GM23338 (cell line): ENCODE measurements around the gene ABCF2. TPM values are rescaled to one million over a fixed set of nuclear protein-coding genes. Genes with fewer than 3 reads are reported as not detected.

ENCODE experiments used
- ATAC-seq: fragments of 200-7000 bp; cut with Tn5 transposase; 3 replicates; pipeline ENCODE4 v1.9.1; 2020
- DNase-seq: peaks from one replicate; pipeline ENCODE4 v3.0.0-alpha.2; 2015; ENCODE audit warnings: low spot score
- H2AFZ ChIP-seq: fragments of 200-600 bp; sonication (generic); 2 replicates; pipeline ENCODE4 v1.8.0; 2016; ENCODE audit warnings: antibody characterized with exemption, mild to moderate bottlenecking, moderate library complexity
- H3F3A ChIP-seq: fragments of 200-600 bp; sonication (generic); replicated peaks from 2 replicates; pipeline ENCODE4 v1.8.0; 2017; ENCODE audit warnings: antibody characterized with exemption, mixed run types, low read depth
- H3K27ac ChIP-seq: fragments of 200-600 bp; sonication (generic); 2 replicates; pipeline ENCODE4 v1.6.1; 2016; ENCODE audit warnings: low read depth
- H3K27me3 ChIP-seq: fragments of 200-600 bp; sonication (generic); 2 replicates; pipeline ENCODE4 v1.8.0; 2016; ENCODE audit warnings: mild to moderate bottlenecking, mixed run types, moderate library complexity; ENCODE audit not compliant: insufficient read depth
- H3K36me3 ChIP-seq: fragments of 200-600 bp; sonication (generic); 2 replicates; pipeline ENCODE4 v1.8.0; 2016; ENCODE audit warnings: mild to moderate bottlenecking; ENCODE audit not compliant: insufficient read depth
- H3K4me1 ChIP-seq: fragments of 200-600 bp; sonication (generic); 2 replicates; pipeline ENCODE4 v1.8.0; 2016; ENCODE audit warnings: mild to moderate bottlenecking, moderate library complexity; ENCODE audit not compliant: insufficient read depth
- H3K4me2 ChIP-seq: fragments of 200-600 bp; sonication (generic); 2 replicates; pipeline ENCODE4 v1.7.1; 2017; ENCODE audit warnings: mixed run types
- H3K4me3 ChIP-seq: fragments of 200-600 bp; sonication (generic); 2 replicates; pipeline ENCODE4 v1.6.1; 2016; ENCODE audit warnings: mixed run types
- H3K79me2 ChIP-seq: fragments of 200-600 bp; sonication (generic); replicated peaks from 2 replicates; pipeline ENCODE4 v1.8.0; 2017; ENCODE audit warnings: mild to moderate bottlenecking; ENCODE audit not compliant: insufficient read depth
- H3K9me2 ChIP-seq: fragments of 200-600 bp; sonication (generic); 2 replicates; pipeline ENCODE4 v1.8.0; 2017; ENCODE audit not compliant: insufficient read depth
- H4K20me1 ChIP-seq: fragments of 200-600 bp; sonication (generic); replicated peaks from 2 replicates; pipeline ENCODE4 v1.8.0; 2017; ENCODE audit warnings: mild to moderate bottlenecking; ENCODE audit not compliant: insufficient read depth
- H3K27ac Mint-ChIP-seq: 2 replicates; pipeline ENCODE4 v1.8.0; 2020; ENCODE audit warnings: inconsistent platforms, mild to moderate bottlenecking, moderate library complexity, mixed read lengths
- H3K27me3 Mint-ChIP-seq: 3 replicates; pipeline ENCODE4 v1.8.0; 2022; ENCODE audit warnings: low read depth, mild to moderate bottlenecking, moderate library complexity, mixed read lengths, inconsistent platforms; ENCODE audit not compliant: insufficient read depth, poor library complexity
- H3K36me3 Mint-ChIP-seq: 3 replicates; pipeline ENCODE4 v1.8.0; 2021; ENCODE audit warnings: low read depth, mild to moderate bottlenecking, inconsistent platforms, moderate library complexity, mixed read lengths
- H3K4me1 Mint-ChIP-seq: 3 replicates; pipeline ENCODE4 v1.8.0; 2020; ENCODE audit warnings: mild to moderate bottlenecking, inconsistent platforms, mixed read lengths
- H3K4me3 Mint-ChIP-seq: 3 replicates; pipeline ENCODE4 v1.8.0; 2021; ENCODE audit warnings: moderate library complexity, mild to moderate bottlenecking, inconsistent platforms, mixed read lengths
- H3K9me3 Mint-ChIP-seq: 3 replicates; pipeline ENCODE4 v1.8.0; 2020; ENCODE audit warnings: moderate library complexity, mild to moderate bottlenecking, inconsistent platforms, mixed read lengths
- CTCF ChIP-seq, 2 experiments: fragments of 200-600 bp in 1 of 2; sonication (generic) in 1 of 2; conservative IDR thresholded peaks; 2 replicates each; pipeline versions ENCODE4 v1.5.1 to v1.6.1; 2016 to 2017; ENCODE audit warnings: antibody characterized with exemption in 2 of 2, low read depth in 2 of 2, mild to moderate bottlenecking in 2 of 2, moderate library complexity in 1 of 2
- EZH2 ChIP-seq: fragments of 200-600 bp; sonication (generic); IDR thresholded peaks from one replicate; pipeline ENCODE4 v1.8.0; 2017; ENCODE audit warnings: antibody characterized with exemption, mild to moderate bottlenecking, low read depth; ENCODE audit not compliant: unreplicated experiment
- ZNF462 ChIP-seq: fragments of 250-450 bp; sonication (Bioruptor Pico); IDR thresholded peaks from 2 replicates; pipeline ENCODE4 v1.5.0; 2020; ENCODE audit warnings: mild to moderate bottlenecking, moderate library complexity
- microRNA counts: library from miRNA; unstranded; fragments of <30 nt; microRNA quantifications from one replicate; lab custom pipeline; 2017
- polyA plus RNA-seq: library from polyadenylated mRNA; unstranded; fragments of >200 nt; fragmentation: Nextera tagmentation; extraction: Ambion mirVana; gene quantifications from 2 replicates; pipeline ENCODE4 v1.2.1, GENCODE V29; 2016
- total RNA-seq: library from RNA; depleted of rRNA; stranded (reverse); fragments of >200 nt; shearing (Covaris generic); gene quantifications from 2 replicates; pipeline ENCODE4 v1.2.3, GENCODE V29; 2014; rRNA removed

Gene ABCF2
- total and polyA plus RNA-seq, 2 experiments from 2014 or later, result 18.7 to 58.7 TPM

- no peak for TF ChIP-seq ZNF462
These were observed 59.6 kb downstream of the ABCF2 start, which contains the start of gene GBX1 (continued) for GRCh38 chr7:151167197-151167961.

GRCh38 chr7:151166629-151167196 lies 60.3 kb downstream of the ABCF2 start:
- no peaks in the 10 kb centered on the region for H3K79me2 ChIP-seq
- H3K4me1 ChIP-seq, result peaks cover 10% of the 10 kb centered on the region
- peak overlapping the region; percentile 60 for H3K4me3 Mint-ChIP-seq
- peak overlapping the region; percentile 65 for H3K4me3 ChIP-seq
- TF ChIP-seq CTCF (conservative IDR thresholded peaks at IDR 0.05; ENCODE audit: low read depth in 2 of 2), result no peak
- peak; percentile 91 for TF ChIP-seq EZH2
- H3K36me3 ChIP-seq, result no peaks in the 10 kb centered on the region
- peaks cover 13% of the 10 kb centered on the region; the same call in 1 of the 2 replicates for H3F3A ChIP-seq
- H3K9me2 ChIP-seq, result no peaks in the 10 kb centered on the region
- H4K20me1 ChIP-seq, result peaks cover 11% of the 10 kb centered on the region
- H3K27ac ChIP-seq, result no peak overlapping the region
- peak overlapping the region; percentile 87 for H3K4me2 ChIP-seq
- H3K9me3 Mint-ChIP-seq, result no peaks in the 10 kb centered on the region
- H3K27ac Mint-ChIP-seq, result no peak overlapping the region
- H3K27me3 ChIP-seq, result peaks cover 100% of the 10 kb centered on the region
- DNase-seq, result peak; percentile 57
- H3K27me3 Mint-ChIP-seq, result peaks cover 28% of the 10 kb centered on the region
- peak; percentile 23 for ATAC-seq
- H3K4me1 Mint-ChIP-seq, result peaks cover 11% of the 10 kb centered on the region
- peak overlapping the region; percentile 88 for H2AFZ ChIP-seq
- H3K36me3 Mint-ChIP-seq, result no peaks in the 10 kb centered on the region; the same call in 2 of the 3 replicates

MicroRNAs within 50 kb of the gene (microRNA counts, 767-probe panel; counts per million panel counts)
- not detected for microRNA hsa-miR-671-3p (lab: Ali Mortazavi, UCI)
- microRNA hsa-miR-671-5p (lab: Ali Mortazavi, UCI), result not detected

Other genes with a start within 250 kb of the ABCF2 start
- gene KCNH2, start 248.9 kb downstream of the ABCF2 start, total RNA-seq, result 11.3 and 14.7 TPM in 2 replicates
- 2.6 and 2.9 TPM in 2 replicates for gene KCNH2, start 248.9 kb downstream of the ABCF2 start, polyA plus RNA-seq
- gene NOS3, start 236.2 kb downstream of the ABCF2 start, total RNA-seq, result 6.1 and 13.3 TPM in 2 replicates
- gene NOS3, start 236.2 kb downstream of the ABCF2 start, polyA plus RNA-seq, result 2.6 and 3.1 TPM in 2 replicates
- 1.2 and 2.2 TPM in 2 replicates for gene ATG9B, start 202.7 kb downstream of the ABCF2 start, total RNA-seq
- 3.2 and 3.4 TPM in 2 replicates for gene ATG9B, start 202.7 kb downstream of the ABCF2 start, polyA plus RNA-seq
- gene ABCB8, start 198.8 kb downstream of the ABCF2 start, total RNA-seq, result 27.1 and 41.1 TPM in 2 replicates
- gene ABCB8, start 198.8 kb downstream of the ABCF2 start, polyA plus RNA-seq, result 11.4 and 13.1 TPM in 2 replicates
- 0.54 and 0.90 TPM in 2 replicates for gene ASIC3, start 178.7 kb downstream of the ABCF2 start, total RNA-seq
- gene ASIC3, start 178.7 kb downstream of the ABCF2 start, polyA plus RNA-seq, result 0.87 and 1.4 TPM in 2 replicates
- 17.4 and 19.8 TPM in 2 replicates for gene CDK5, start 169.3 kb downstream of the ABCF2 start, total RNA-seq
- 27.1 TPM in 2 replicates for gene CDK5, start 169.3 kb downstream of the ABCF2 start, polyA plus RNA-seq
- gene SLC4A2, start 167.6 kb downstream of the ABCF2 start, total RNA-seq, result 90.4 and 106 TPM in 2 replicates
- gene SLC4A2, start 167.6 kb downstream of the ABCF2 start, polyA plus RNA-seq, result 64.8 and 75.5 TPM in 2 replicates
- gene FASTK, start 146.4 kb downstream of the ABCF2 start, total RNA-seq, result 42.5 and 57.4 TPM in 2 replicates
- gene FASTK, start 146.4 kb downstream of the ABCF2 start, polyA plus RNA-seq, result 36.4 and 37.4 TPM in 2 replicates
- gene TMUB1, start 143.7 kb downstream of the ABCF2 start, total RNA-seq, result 37.1 and 61.1 TPM in 2 replicates
- 47.6 and 59.6 TPM in 2 replicates for gene TMUB1, start 143.7 kb downstream of the ABCF2 start, polyA plus RNA-seq
- 32.2 and 39.2 TPM in 2 replicates for gene AGAP3, start 140.7 kb downstream of the ABCF2 start, total RNA-seq
- 24.0 and 24.9 TPM in 2 replicates for gene AGAP3, start 140.7 kb downstream of the ABCF2 start, polyA plus RNA-seq
- 0.24 and 1.8 TPM in 2 replicates for gene GBX1, start 59.5 kb downstream of the ABCF2 start, total RNA-seq
- not detected in 2 replicates for gene GBX1, start 59.5 kb downstream of the ABCF2 start, polyA plus RNA-seq
- not detected in 2 replicates for gene ASB10, start 40.0 kb downstream of the ABCF2 start, total RNA-seq
- not detected in 2 replicates for gene ASB10, start 40.0 kb downstream of the ABCF2 start, polyA plus RNA-seq
- gene H2BK1, start 16.7 kb downstream of the ABCF2 start, total RNA-seq, result not detected in 2 replicates
- not detected in 2 replicates for gene H2BK1, start 16.7 kb downstream of the ABCF2 start, polyA plus RNA-seq
- 24.9 and 26.1 TPM in 2 replicates for gene CHPF2, start 5.3 kb upstream of the ABCF2 start, total RNA-seq
- 4.8 and 5.4 TPM in 2 replicates for gene CHPF2, start 5.3 kb upstream of the ABCF2 start, polyA plus RNA-seq
- gene SMARCD3, start 21.5 kb upstream of the ABCF2 start, total RNA-seq, result 2.2 and 3.3 TPM in 2 replicates
- gene SMARCD3, start 21.5 kb upstream of the ABCF2 start, polyA plus RNA-seq, result 2.7 and 4.0 TPM in 2 replicates
- gene NUB1, start 114.6 kb upstream of the ABCF2 start, total RNA-seq, result 31.8 and 32.4 TPM in 2 replicates
- 40.7 and 42.3 TPM in 2 replicates for gene NUB1, start 114.6 kb upstream of the ABCF2 start, polyA plus RNA-seq
- 29.0 and 59.1 TPM in 2 replicates for gene WDR86, start 182.8 kb upstream of the ABCF2 start, total RNA-seq
- 7.1 and 9.1 TPM in 2 replicates for gene WDR86, start 182.8 kb upstream of the ABCF2 start, polyA plus RNA-seq
- 0.59 and 1.1 TPM in 2 replicates for gene CRYGN, start 212.9 kb upstream of the ABCF2 start, total RNA-seq
- 1.4 and 1.5 TPM in 2 replicates for gene CRYGN, start 212.9 kb upstream of the ABCF2 start, polyA plus RNA-seq